Astrocyte (in vitro differentiated cells and primary cell): Measurements from ENCODE around the gene THRSP. TPM values are rescaled to one million over a fixed set of nuclear protein-coding genes. Genes with fewer than 3 reads are reported as not detected.

Experiments used
- DNase-seq: peaks from one replicate; pipeline ENCODE4 v3.0.0-alpha.2; 2010; ENCODE audit warnings: low read depth
- FAIRE-seq: peaks from 2 replicates; lab custom pipeline; 2011; peaks lifted over from hg19 to GRCh38; lab: Jason Lieb, UNC
- H2AFZ ChIP-seq: 2 replicates; pipeline ENCODE4 v1.6.0; 2012; ENCODE audit warnings: low read depth, low read length, inconsistent platforms
- H3K27ac ChIP-seq: 2 replicates; pipeline ENCODE4 v1.5.1; 2011; ENCODE audit warnings: low read depth, low read length, inconsistent platforms
- H3K27me3 ChIP-seq: 2 replicates; pipeline ENCODE4 v1.6.0; 2011; ENCODE audit warnings: low read length, inconsistent platforms; ENCODE audit not compliant: insufficient read depth
- H3K36me3 ChIP-seq: 2 replicates; pipeline ENCODE4 v1.5.1; 2011; ENCODE audit warnings: low read length, inconsistent platforms; ENCODE audit not compliant: insufficient read depth
- H3K4me1 ChIP-seq: 2 replicates; pipeline ENCODE4 v1.5.1; 2011; ENCODE audit warnings: low read length, inconsistent platforms; ENCODE audit not compliant: insufficient read depth
- H3K4me2 ChIP-seq: 2 replicates; pipeline ENCODE4 v1.6.0; 2012; ENCODE audit warnings: low read length, inconsistent platforms
- H3K4me3 ChIP-seq: 2 replicates; pipeline ENCODE4 v1.5.1; 2011; ENCODE audit warnings: low read depth, mild to moderate bottlenecking, low read length, inconsistent platforms; ENCODE audit not compliant: insufficient read depth
- H3K79me2 ChIP-seq: 2 replicates; pipeline ENCODE4 v1.6.0; 2012; ENCODE audit warnings: mild to moderate bottlenecking, low read length, inconsistent platforms; ENCODE audit not compliant: insufficient read depth
- H3K9ac ChIP-seq: 2 replicates; pipeline ENCODE4 v1.6.0; 2012; ENCODE audit warnings: mild to moderate bottlenecking, low read length, inconsistent platforms
- H3K9me3 ChIP-seq: 2 replicates; pipeline ENCODE4 v1.5.1; 2012; ENCODE audit warnings: low read depth, mild to moderate bottlenecking, low read length, inconsistent platforms; ENCODE audit not compliant: insufficient read depth
- H4K20me1 ChIP-seq: 2 replicates; pipeline ENCODE4 v1.6.0; 2012; ENCODE audit warnings: low read length, inconsistent platforms; ENCODE audit not compliant: insufficient read depth
- H3K27ac Mint-ChIP-seq: one replicate; pipeline ENCODE4 v1.8.0; 2021; ENCODE audit warnings: mild to moderate bottlenecking, mixed read lengths; ENCODE audit not compliant: unreplicated experiment
- H3K27me3 Mint-ChIP-seq: one replicate; pipeline ENCODE4 v1.8.0; 2021; ENCODE audit warnings: low read depth, mixed read lengths; ENCODE audit not compliant: unreplicated experiment
- H3K36me3 Mint-ChIP-seq: one replicate; pipeline ENCODE4 v1.8.0; 2021; ENCODE audit warnings: low read depth, mixed read lengths; ENCODE audit not compliant: unreplicated experiment
- H3K4me1 Mint-ChIP-seq: one replicate; pipeline ENCODE4 v1.8.0; 2021; ENCODE audit warnings: low read depth, mixed read lengths; ENCODE audit not compliant: unreplicated experiment
- H3K4me3 Mint-ChIP-seq: one replicate; pipeline ENCODE4 v1.8.0; 2021; ENCODE audit warnings: mild to moderate bottlenecking, moderate library complexity, mixed read lengths; ENCODE audit not compliant: unreplicated experiment
- H3K9me3 Mint-ChIP-seq: one replicate; pipeline ENCODE4 v1.8.0; 2021; ENCODE audit warnings: mild to moderate bottlenecking, mixed read lengths; ENCODE audit not compliant: unreplicated experiment
- CTCF ChIP-seq: IDR thresholded peaks from 2 replicates; pipeline ENCODE4 v1.5.1; 2011; ENCODE audit warnings: low read depth, mild to moderate bottlenecking, inconsistent platforms, low read length, moderate library complexity; ENCODE audit not compliant: insufficient read depth
- EZH2 ChIP-seq: IDR thresholded peaks from 2 replicates; pipeline ENCODE4 v1.6.1; 2012; ENCODE audit warnings: mild to moderate bottlenecking, low read length, inconsistent platforms; ENCODE audit not compliant: insufficient read depth
- total RNA-seq: library from RNA; stranded (reverse); gene quantifications from 2 replicates; pipeline ENCODE4 v1.2.1, GENCODE V29; 2021

The THRSP gene
- total RNA-seq, 1 donor from 2014 or later, result not detected

- peaks cover 32% of the 10 kb centered on the region for H3K36me3 ChIP-seq
- peaks cover 1% of the 10 kb centered on the region for H3K9me3 Mint-ChIP-seq
- H3K9ac ChIP-seq, result no peak overlapping the region
- H3K4me3 Mint-ChIP-seq, result no peak overlapping the region
- DNase-seq (no peak), FAIRE-seq (no peak)
- no peaks in the 10 kb centered on the region for H3K27me3 Mint-ChIP-seq
- H3K27ac ChIP-seq, result no peak overlapping the region
- H3K36me3 Mint-ChIP-seq, result peaks cover 6% of the 10 kb centered on the region
- no peaks in the 10 kb centered on the region for H3K9me3 ChIP-seq
- no peaks in the 10 kb centered on the region for H3K27me3 ChIP-seq
- no peak overlapping the region for H2AFZ ChIP-seq
- H3K4me1 ChIP-seq, result peaks cover 4% of the 10 kb centered on the region
- H3K27ac Mint-ChIP-seq, result no peak overlapping the region
- peaks cover 68% of the 10 kb centered on the region for H3K79me2 ChIP-seq
- peaks cover 8% of the 10 kb centered on the region for H3K4me1 Mint-ChIP-seq
- no peak for TF ChIP-seq CTCF
- no peak for TF ChIP-seq EZH2
- H3K4me3 ChIP-seq, result no peak overlapping the region
- no peak overlapping the region for H3K4me2 ChIP-seq
- peaks cover 71% of the 10 kb centered on the region for H4K20me1 ChIP-seq
Observed at GRCh38 chr11:78071717-78072116, 8.1 kb downstream of the THRSP start.

- no peak overlapping the region for H3K4me2 ChIP-seq
- H4K20me1 ChIP-seq, result peaks cover 77% of the 10 kb centered on the region
- FAIRE-seq, result no peak
- H3K36me3 Mint-ChIP-seq, result peaks cover 6% of the 10 kb centered on the region
- no peak overlapping the region for H2AFZ ChIP-seq
- H3K4me1 Mint-ChIP-seq, result peaks cover 8% of the 10 kb centered on the region
- no peaks in the 10 kb centered on the region for H3K27me3 ChIP-seq
- no peak overlapping the region for H3K9ac ChIP-seq
- no peaks in the 10 kb centered on the region for H3K9me3 ChIP-seq
- TF ChIP-seq EZH2 (no peak), CTCF (no peak)
- peaks cover 76% of the 10 kb centered on the region for H3K79me2 ChIP-seq
- H3K9me3 Mint-ChIP-seq, result no peaks in the 10 kb centered on the region
- peaks cover 32% of the 10 kb centered on the region for H3K36me3 ChIP-seq
- no peaks in the 10 kb centered on the region for H3K27me3 Mint-ChIP-seq
- no peak overlapping the region for H3K4me3 ChIP-seq
- no peak overlapping the region for H3K27ac ChIP-seq
- H3K27ac Mint-ChIP-seq, result no peak overlapping the region
- no peak for DNase-seq
- peaks cover 6% of the 10 kb centered on the region for H3K4me1 ChIP-seq
- no peak overlapping the region for H3K4me3 Mint-ChIP-seq
Observed at GRCh38 chr11:78072455-78072854, 8.8 kb downstream of the THRSP start.

DNA sequence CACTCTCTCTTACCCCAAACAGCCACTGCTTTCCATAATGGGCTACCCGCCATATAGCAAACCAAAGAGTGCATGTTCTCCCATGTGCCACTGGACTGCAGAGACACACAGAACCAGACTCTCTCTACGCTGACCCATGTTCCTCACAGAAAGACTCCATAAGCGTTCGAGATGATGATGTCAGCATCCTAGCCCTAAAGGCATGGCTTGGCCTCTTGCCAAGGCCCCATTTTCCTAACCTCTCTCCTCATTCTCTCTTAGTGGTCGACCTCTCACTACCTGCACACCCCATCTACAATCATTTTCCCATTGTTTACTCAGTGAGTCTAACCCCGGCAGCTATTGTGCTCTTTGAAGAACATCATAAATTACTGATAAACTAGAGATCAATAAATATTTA is 11.1 kb downstream of the THRSP start:
- FAIRE-seq (no peak), DNase-seq (no peak)
- H3K9ac ChIP-seq, result no peak overlapping the region
- Mint-ChIP-seq H3K4me1 (peaks cover 12% of the 10 kb centered on the region), H3K36me3 (peaks cover 2% of the 10 kb centered on the region), H3K4me3 (no peak overlapping the region), H3K27ac (no peak overlapping the region), H3K9me3 (no peaks in the 10 kb centered on the region), H3K27me3 (no peaks in the 10 kb centered on the region)
- H3K27ac ChIP-seq, result no peak overlapping the region
- TF ChIP-seq CTCF (no peak), EZH2 (no peak)
- no peaks in the 10 kb centered on the region for H3K27me3 ChIP-seq
- no peaks in the 10 kb centered on the region for H3K9me3 ChIP-seq
- H3K4me2 ChIP-seq, result no peak overlapping the region
- peaks cover 22% of the 10 kb centered on the region for H3K36me3 ChIP-seq
- H3K4me1 ChIP-seq, result peaks cover 19% of the 10 kb centered on the region
- H2AFZ ChIP-seq, result no peak overlapping the region
- H4K20me1 ChIP-seq, result peaks cover 78% of the 10 kb centered on the region
- no peak overlapping the region for H3K4me3 ChIP-seq
- H3K79me2 ChIP-seq, result peaks cover 94% of the 10 kb centered on the region
